K562 (cell line): ENCODE measurements around the gene PBXIP1. TPM values are rescaled to one million over a fixed set of nuclear protein-coding genes. Genes with fewer than 3 reads are reported as not detected.

Experiments
- ESRRA ChIP-seq: fragments of 450-650 bp; IDR thresholded peaks from 2 replicates; pipeline ENCODE4 v1.6.1; 2014; ENCODE audit warnings: low read depth, mild to moderate bottlenecking, moderate library complexity, borderline replicate concordance
- FOSL1 ChIP-seq: fragments of 200-800 bp; sonication (Bioruptor generic); conservative IDR thresholded peaks from 2 replicates; pipeline ENCODE4 v1.6.1; 2016; ENCODE audit warnings: missing genetic modification characterization, missing compliant biosample characterization
- GATAD2B ChIP-seq: fragments of 450-650 bp; IDR thresholded peaks from 2 replicates; pipeline ENCODE4 v1.6.1; 2017; ENCODE audit warnings: mild to moderate bottlenecking, borderline replicate concordance
- NFATC3 ChIP-seq: fragments of 450-650 bp; IDR thresholded peaks from 2 replicates; pipeline ENCODE4 v1.6.1; 2017; ENCODE audit warnings: mild to moderate bottlenecking
- NR4A1 ChIP-seq, 2 experiments: fragments of 250-450 bp in 1 of 2; fragments of 450-650 bp in 1 of 2; sonication (Bioruptor Pico) in 1 of 2; IDR thresholded peaks; 2 replicates each; pipeline versions ENCODE4 v1.4.0 to v1.6.1; 2016 to 2020; ENCODE audit warnings: mild to moderate bottlenecking in 2 of 2, missing compliant biosample characterization in 1 of 2, missing genetic modification characterization in 1 of 2, moderate library complexity in 1 of 2
- PTTG1 ChIP-seq: fragments of 450-650 bp; IDR thresholded peaks from 2 replicates; pipeline ENCODE4 v1.6.1; 2016; ENCODE audit warnings: low read depth, mild to moderate bottlenecking, missing genetic modification characterization, missing compliant biosample characterization
- RBFOX2 ChIP-seq: fragments of 200-400 bp; formaldehyde crosslinking; IDR thresholded peaks from 2 replicates; pipeline ENCODE4 v1.6.1; 2017; ENCODE audit warnings: low read depth, mild to moderate bottlenecking, low read length, moderate library complexity
- RBM17 ChIP-seq: fragments of 200-400 bp; formaldehyde crosslinking; IDR thresholded peaks from 2 replicates; pipeline ENCODE4 v1.6.1; 2017; ENCODE audit warnings: low read depth, mild to moderate bottlenecking, low read length, borderline replicate concordance
- SETDB1 ChIP-seq: IDR thresholded peaks from one replicate; pipeline ENCODE4 v1.6.1; 2012; ENCODE audit warnings: low read length, control low read depth, inconsistent platforms
- TRIM24 ChIP-seq, 2 experiments: fragments of 450-650 bp; IDR thresholded peaks; 2 replicates each; pipeline ENCODE4 v1.6.1; 2016
- TSC22D4 ChIP-seq: fragments of 450-650 bp; IDR thresholded peaks from 2 replicates; pipeline ENCODE4 v1.6.1; 2016; ENCODE audit warnings: missing genetic modification characterization, missing biosample characterization, control low read depth
- ZFP30 ChIP-seq: fragments of 250-450 bp; sonication (Bioruptor Pico); IDR thresholded peaks from 2 replicates; pipeline ENCODE4 v1.8.0; 2022; ENCODE audit warnings: moderate library complexity, mild to moderate bottlenecking, inconsistent platforms, borderline replicate concordance
- polyA plus RNA-seq, 8 experiments: library from polyadenylated mRNA; depleted of rRNA in 4 of 8; stranded (reverse) in 5 of 8; unstranded in 3 of 8; fragments of >200 nt; fragmentation: Nextera tagmentation in 2 of 8; fragmentation: Illumina TruSeq in 1 of 8; extraction: Ambion mirVana in 2 of 8; extraction: Trizol in 1 of 8; gene quantifications; 2 replicates each; pipeline versions ENCODE4 v1.2.1 to v1.2.3, GENCODE V29; 2011 to 2014; ENCODE audit warnings: inconsistent platforms in 1 of 8, missing spikeins in 1 of 8
- total RNA-seq, 7 experiments: library from RNA; depleted of rRNA in 6 of 7; stranded (reverse); fragments of >200 nt in 6 of 7; fragmentation: Illumina TruSeq in 2 of 7; extraction: Trizol in 2 of 7; gene quantifications; 2 replicates each; pipeline versions ENCODE4 v1.2.1 to v1.2.3, GENCODE V29; 2011 to 2021; ENCODE audit warnings: low replicate concordance in 1 of 7
- TF ChIP-seq, protein P1 (sequence below): sonication (generic); formaldehyde crosslinking; IDR thresholded peaks from 2 replicates; pipeline ENCODE4 v1.8.1; 2023; ENCODE audit warnings: missing genetic modification reagents, mild to moderate bottlenecking, borderline replicate concordance
- TF ChIP-seq, protein P2 (sequence below), 2 experiments: fragments of 450-650 bp; IDR thresholded peaks; 2 replicates each; pipeline ENCODE4 v1.6.1; 2016
- TF ChIP-seq, protein P3 (sequence below): IDR thresholded peaks from 2 replicates; pipeline ENCODE4 v1.6.1; 2014; ENCODE audit warnings: antibody characterized with exemption
- TF ChIP-seq, protein P4 (sequence below): fragments of 250-450 bp; sonication (Bioruptor Pico); IDR thresholded peaks from 2 replicates; pipeline ENCODE4 v1.9.0; 2021; ENCODE audit warnings: mild to moderate bottlenecking

Gene PBXIP1
- total and polyA plus RNA-seq, 9 of the 15 experiments (the other 6 are each of a cell fraction or from before 2014, with no cell fraction given) = 0.13 to 8.3 (median 5.8) TPM

DNA sequence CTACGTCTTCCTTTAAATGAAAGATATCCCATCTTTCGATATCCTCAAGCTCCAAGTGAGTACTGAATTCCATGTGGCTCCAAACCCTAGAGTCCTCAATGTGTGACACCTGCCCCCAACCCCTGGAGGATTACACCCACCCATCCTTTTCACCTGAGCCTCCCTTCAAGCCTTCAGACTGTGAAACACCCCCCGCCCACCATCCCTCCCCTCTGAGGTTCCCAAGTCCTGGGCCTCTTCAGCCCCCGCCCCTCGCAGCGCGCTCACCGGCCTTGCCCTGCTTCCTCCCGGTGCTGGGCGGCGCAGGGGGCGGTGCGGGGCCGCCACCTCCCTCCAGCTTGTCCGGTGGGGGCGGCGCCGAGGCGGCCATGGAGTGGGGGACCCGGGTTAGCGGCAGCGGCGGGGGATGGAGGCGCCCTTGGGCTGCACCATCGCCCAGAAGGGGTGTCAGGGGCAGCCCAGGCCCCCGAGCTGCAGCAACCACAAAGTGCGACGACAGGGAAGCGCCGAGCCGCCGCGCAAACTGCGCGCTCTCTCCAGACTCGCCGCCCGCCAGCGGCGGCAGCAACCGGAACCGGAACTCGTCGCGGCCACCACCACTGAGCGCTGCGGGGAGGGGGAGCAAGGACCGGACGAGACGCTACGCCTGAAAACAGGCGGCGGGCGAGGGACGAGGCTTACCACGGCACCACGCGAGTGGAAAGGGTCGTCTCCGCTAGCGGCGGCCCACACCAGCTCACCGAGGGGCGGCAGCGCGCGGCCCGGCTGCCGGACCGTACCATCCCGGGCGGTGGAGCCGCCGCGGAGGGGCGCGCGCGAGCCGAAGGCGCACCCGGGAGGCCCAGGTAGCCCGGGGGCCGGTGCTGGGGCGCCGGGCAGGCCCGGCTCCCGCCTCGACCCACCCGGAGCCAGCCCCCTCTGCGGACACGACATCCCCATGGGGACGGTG lies 5.6 kb upstream of the PBXIP1 start, which contains the start of gene PYGO2 (continued):
- TF ChIP-seq, protein P1, sequence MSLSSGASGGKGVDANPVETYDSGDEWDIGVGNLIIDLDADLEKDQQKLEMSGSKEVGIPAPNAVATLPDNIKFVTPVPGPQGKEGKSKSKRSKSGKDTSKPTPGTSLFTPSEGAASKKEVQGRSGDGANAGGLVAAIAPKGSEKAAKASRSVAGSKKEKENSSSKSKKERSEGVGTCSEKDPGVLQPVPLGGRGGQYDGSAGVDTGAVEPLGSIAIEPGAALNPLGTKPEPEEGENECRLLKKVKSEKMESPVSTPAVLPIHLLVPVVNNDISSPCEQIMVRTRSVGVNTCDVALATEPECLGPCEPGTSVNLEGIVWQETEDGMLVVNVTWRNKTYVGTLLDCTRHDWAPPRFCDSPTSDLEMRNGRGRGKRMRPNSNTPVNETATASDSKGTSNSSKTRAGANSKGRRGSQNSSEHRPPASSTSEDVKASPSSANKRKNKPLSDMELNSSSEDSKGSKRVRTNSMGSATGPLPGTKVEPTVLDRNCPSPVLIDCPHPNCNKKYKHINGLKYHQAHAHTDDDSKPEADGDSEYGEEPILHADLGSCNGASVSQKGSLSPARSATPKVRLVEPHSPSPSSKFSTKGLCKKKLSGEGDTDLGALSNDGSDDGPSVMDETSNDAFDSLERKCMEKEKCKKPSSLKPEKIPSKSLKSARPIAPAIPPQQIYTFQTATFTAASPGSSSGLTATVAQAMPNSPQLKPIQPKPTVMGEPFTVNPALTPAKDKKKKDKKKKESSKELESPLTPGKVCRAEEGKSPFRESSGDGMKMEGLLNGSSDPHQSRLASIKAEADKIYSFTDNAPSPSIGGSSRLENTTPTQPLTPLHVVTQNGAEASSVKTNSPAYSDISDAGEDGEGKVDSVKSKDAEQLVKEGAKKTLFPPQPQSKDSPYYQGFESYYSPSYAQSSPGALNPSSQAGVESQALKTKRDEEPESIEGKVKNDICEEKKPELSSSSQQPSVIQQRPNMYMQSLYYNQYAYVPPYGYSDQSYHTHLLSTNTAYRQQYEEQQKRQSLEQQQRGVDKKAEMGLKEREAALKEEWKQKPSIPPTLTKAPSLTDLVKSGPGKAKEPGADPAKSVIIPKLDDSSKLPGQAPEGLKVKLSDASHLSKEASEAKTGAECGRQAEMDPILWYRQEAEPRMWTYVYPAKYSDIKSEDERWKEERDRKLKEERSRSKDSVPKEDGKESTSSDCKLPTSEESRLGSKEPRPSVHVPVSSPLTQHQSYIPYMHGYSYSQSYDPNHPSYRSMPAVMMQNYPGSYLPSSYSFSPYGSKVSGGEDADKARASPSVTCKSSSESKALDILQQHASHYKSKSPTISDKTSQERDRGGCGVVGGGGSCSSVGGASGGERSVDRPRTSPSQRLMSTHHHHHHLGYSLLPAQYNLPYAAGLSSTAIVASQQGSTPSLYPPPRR (CRISPR knock-in tag) = no peak
- TF ChIP-seq RBM17 (no peak), TRIM24 (IDR thresholded peaks at IDR 0.05) (no peak), SETDB1 (no peak), RBFOX2 (peak; percentile 92), TSC22D4 (tag) (no peak), FOSL1 (tag) (peak; percentile 37; the same call in 1 of the 2 replicates), ZFP30 (CRISPR knock-in tag) (no peak), PTTG1 (no peak), GATAD2B (peak; percentile 86; the same call in 1 of the 2 replicates), NR4A1 (CRISPR knock-in tag; IDR thresholded peaks at IDR 0.05) (0 out of 2 replicates have a peak, but pooled peaks have one; percentile 47), NR4A1 (tag; IDR thresholded peaks at IDR 0.05) (no peak; the same call in 1 of the 2 replicates), NFATC3 (no peak), ESRRA (peak; percentile 61; the same call in 1 of the 2 replicates)
- TF ChIP-seq, protein P2, sequence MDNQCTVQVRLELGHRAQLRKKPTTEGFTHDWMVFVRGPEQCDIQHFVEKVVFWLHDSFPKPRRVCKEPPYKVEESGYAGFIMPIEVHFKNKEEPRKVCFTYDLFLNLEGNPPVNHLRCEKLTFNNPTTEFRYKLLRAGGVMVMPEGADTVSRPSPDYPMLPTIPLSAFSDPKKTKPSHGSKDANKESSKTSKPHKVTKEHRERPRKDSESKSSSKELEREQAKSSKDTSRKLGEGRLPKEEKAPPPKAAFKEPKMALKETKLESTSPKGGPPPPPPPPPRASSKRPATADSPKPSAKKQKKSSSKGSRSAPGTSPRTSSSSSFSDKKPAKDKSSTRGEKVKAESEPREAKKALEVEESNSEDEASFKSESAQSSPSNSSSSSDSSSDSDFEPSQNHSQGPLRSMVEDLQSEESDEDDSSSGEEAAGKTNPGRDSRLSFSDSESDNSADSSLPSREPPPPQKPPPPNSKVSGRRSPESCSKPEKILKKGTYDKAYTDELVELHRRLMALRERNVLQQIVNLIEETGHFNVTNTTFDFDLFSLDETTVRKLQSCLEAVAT (IDR thresholded peaks at IDR 0.05) = 0 out of 4 replicates have a peak, but pooled peaks of 1 of the 2 experiments have one; percentile 16
- TF ChIP-seq, protein P3, sequence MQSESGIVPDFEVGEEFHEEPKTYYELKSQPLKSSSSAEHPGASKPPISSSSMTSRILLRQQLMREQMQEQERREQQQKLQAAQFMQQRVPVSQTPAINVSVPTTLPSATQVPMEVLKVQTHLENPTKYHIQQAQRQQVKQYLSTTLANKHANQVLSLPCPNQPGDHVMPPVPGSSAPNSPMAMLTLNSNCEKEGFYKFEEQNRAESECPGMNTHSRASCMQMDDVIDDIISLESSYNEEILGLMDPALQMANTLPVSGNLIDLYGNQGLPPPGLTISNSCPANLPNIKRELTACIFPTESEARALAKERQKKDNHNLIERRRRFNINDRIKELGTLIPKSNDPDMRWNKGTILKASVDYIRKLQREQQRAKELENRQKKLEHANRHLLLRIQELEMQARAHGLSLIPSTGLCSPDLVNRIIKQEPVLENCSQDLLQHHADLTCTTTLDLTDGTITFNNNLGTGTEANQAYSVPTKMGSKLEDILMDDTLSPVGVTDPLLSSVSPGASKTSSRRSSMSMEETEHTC = no peak
- TF ChIP-seq, protein P4, sequence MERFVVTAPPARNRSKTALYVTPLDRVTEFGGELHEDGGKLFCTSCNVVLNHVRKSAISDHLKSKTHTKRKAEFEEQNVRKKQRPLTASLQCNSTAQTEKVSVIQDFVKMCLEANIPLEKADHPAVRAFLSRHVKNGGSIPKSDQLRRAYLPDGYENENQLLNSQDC (CRISPR knock-in tag) = no peak; the same call in 1 of the 2 replicates
